Epithelial cell of esophagus (primary cell): ENCODE data around the gene CAPZB.
A peak's percentile ranks its signal among the peaks of the same experiment; 100 is the strongest.

Experiments
- DNase-seq: peaks from one replicate; pipeline ENCODE4 v3.0.0; 2010; ENCODE audit warnings: low read depth
- H3K4me3 ChIP-seq: 2 replicates; pipeline ENCODE4 v1.5.1; 2011; ENCODE audit warnings: mild to moderate bottlenecking, low read length, control low read depth
- TF ChIP-seq, protein P1 (sequence below): IDR thresholded peaks from 2 replicates; pipeline ENCODE4 v1.5.1; 2011; ENCODE audit warnings: low read depth, mild to moderate bottlenecking, low read length, control low read depth, inconsistent platforms; ENCODE audit not compliant: insufficient read depth; ENCODE audit errors: missing control alignments

Gene CAPZB

DNA sequence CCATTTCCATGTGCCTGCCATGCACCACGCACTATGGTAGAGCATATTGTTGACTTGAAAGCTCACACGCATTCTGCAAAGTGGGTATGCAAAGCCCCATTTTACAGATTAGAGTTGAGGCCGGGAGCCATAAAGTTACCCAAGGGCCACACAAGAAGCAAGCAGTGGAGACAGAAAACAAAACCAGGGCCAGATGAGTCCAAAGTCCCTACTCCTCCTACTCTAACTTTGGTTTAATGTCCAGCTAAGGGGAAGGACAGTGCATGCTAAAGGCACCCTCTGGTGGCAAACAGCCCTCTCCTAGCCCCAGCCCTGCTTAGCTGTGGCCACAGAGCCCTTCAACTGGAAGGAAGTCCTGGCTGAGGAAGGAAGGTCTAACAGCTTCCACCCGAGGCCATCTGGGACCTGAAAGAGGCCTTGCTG is 98.3 kb downstream of the CAPZB start:
- no peak overlapping the region for H3K4me3 ChIP-seq
- TF ChIP-seq, protein P1, sequence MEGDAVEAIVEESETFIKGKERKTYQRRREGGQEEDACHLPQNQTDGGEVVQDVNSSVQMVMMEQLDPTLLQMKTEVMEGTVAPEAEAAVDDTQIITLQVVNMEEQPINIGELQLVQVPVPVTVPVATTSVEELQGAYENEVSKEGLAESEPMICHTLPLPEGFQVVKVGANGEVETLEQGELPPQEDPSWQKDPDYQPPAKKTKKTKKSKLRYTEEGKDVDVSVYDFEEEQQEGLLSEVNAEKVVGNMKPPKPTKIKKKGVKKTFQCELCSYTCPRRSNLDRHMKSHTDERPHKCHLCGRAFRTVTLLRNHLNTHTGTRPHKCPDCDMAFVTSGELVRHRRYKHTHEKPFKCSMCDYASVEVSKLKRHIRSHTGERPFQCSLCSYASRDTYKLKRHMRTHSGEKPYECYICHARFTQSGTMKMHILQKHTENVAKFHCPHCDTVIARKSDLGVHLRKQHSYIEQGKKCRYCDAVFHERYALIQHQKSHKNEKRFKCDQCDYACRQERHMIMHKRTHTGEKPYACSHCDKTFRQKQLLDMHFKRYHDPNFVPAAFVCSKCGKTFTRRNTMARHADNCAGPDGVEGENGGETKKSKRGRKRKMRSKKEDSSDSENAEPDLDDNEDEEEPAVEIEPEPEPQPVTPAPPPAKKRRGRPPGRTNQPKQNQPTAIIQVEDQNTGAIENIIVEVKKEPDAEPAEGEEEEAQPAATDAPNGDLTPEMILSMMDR = peak; percentile 11
- no peak for DNase-seq

DNA sequence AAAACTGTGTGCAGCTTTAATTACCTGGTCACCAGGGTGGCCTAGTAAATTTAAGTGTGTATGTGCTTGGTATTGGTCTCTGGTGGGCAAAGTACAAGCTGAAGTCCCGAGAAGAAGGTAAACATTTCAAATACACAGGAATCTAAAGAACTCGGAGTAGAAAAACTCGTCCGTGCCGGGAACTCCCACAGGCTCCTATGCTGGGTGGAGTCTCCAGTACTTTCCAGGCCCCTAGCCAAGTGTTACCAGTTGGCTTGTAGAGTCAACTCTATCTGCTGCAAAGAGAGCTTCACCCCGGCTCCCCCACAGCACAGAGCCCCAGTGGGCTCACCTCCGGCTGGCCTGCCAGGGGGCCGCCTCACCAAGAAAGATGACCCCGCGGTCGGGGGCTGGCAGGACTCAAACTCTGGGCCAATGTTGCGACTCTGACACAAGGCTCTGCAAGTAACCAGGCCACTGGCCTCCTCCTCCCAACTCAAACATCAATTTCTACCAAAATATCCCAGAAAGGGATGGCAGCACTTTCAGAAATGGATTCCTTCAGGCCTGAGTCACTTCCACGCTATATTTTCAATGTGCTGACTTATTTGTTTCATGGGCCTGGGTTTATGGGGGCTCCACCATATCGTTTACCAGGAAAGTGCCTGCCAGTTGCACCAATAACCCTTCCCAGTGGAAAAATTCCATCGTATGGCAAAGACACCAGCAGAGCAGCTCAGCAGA is 99.3 kb downstream of the CAPZB start:
- no peak overlapping the region for H3K4me3 ChIP-seq
- TF ChIP-seq, protein P1 = no peak

DNA sequence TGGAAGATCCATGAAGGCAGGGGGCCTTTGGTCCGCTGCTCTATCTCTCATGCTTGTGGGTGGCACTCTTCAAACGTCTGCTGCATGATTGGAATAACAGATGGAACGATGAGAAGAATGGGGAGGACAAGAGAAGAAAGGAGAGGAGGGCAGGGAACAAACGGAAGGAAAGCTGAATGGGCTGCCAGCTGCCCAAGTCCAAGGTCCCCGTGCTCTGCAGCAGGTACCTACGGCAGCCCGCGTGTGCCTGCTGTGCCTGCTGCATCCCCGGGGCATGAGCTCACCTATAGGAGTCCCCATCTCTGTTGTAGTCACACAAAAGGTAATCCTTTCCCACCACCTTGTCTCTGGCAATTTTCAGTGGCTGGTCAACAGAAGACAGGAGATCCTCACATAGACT is 100.1 kb downstream of the CAPZB start:
- TF ChIP-seq, protein P1 = no peak
- DNase-seq = no peak
- H3K4me3 ChIP-seq = no peak overlapping the region

More for the DNA sequence above, 99.3 kb downstream of the CAPZB start:
- DNase-seq = peak; percentile 40

DNA sequence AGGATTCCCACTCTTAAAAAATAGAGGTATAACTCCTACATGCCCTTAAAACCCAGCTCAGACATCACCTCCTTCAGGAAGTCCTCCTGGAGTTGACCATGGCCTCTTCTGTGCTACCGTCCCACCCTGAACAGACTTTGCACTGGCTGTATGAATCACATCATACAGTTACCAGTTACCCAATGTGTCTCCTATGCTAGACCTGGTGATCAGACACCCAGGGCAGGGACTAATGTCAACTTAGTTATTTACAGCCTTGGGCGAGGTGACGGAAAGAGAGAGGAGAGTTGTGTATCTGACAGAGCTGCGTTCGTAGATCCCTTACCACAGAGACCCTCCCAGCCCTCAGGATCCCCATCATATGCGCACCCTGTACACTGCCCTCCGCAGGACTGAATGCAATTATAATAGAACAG is 100.6 kb downstream of the CAPZB start:
- no peak overlapping the region for H3K4me3 ChIP-seq
- TF ChIP-seq, protein P1 = no peak
- DNase-seq = no peak

DNA sequence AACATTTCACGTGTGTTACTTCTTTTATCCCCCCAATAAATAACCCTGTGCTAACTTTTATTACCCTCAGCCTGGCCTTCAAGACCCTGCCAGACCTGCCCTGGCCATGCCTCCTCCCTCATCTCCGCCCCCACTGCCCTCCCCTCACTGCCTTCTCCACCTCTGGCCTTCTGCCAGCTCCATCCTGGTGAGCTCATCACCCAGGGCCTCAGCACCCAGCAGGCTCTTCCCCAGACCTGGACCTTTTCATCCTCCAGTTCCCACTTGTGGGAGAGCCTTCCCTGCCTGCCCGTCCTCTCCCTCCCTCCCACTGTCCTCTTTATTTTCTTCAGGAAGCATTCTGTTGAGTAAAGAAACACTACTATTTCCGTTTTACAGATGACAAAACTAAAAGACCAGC is 101.2 kb downstream of the CAPZB start:
- peak; percentile 35 for DNase-seq
- H3K4me3 ChIP-seq = no peak overlapping the region
- TF ChIP-seq, protein P1 = no peak

DNA sequence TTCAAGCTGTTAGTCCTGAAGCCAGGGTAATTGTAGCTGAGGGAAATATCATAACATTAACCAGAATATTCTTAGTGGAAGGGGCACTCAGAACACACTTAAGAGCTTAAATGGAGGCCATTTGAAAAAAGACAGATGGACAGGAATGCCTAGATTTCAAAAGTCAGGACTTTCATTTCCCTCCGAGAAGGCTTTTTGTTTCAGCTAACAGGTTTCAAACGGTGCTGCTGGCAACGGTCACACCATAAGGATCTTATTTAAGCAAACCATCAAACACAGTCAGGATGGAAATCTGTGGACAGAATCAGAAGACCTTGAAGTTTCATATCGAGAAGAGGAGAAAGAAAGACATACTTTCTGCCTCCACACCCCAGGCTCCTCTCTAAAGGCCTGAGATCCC is 103.1 kb downstream of the CAPZB start:
- DNase-seq = no peak
- no peak overlapping the region for H3K4me3 ChIP-seq
- TF ChIP-seq, protein P1 = no peak

DNA sequence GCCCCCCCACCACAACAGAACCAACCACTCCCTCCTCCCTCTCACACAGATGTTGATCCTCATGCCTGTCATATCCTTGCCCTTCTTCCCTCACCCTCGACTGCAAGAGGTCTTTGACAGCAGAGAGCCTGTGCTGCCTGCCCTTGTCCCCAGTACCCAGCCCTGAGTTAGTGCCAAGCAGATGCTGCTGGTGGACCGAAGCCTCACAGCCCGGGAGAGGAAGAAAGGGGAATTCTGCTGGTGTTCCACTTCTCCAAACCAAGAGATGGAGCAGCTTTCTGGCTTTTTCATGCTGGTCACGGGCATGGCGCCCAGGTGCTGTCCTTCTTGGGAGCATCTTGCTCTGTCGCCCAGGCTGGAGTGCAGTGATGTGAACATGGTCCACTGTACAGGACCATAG is 104.1 kb downstream of the CAPZB start:
- no peak for DNase-seq
- TF ChIP-seq, protein P1 = no peak
- no peak overlapping the region for H3K4me3 ChIP-seq
